ENCODE results near the gene ITGAX. TPM values are rescaled to one million over a fixed set of nuclear protein-coding genes. Genes with fewer than 3 reads are reported as not detected.

ITGAX gene
- total RNA-seq, 1 donor from 2014 or later: not detected

- no peak for DNase-seq (ENCODE audit: extremely low spot score, unreplicated experiment)
- H3K27me3 Mint-ChIP-seq: peaks cover 41% of the 10 kb centered on the region
- H3K9me3 Mint-ChIP-seq: no peaks in the 10 kb centered on the region
- TF ChIP-seq CTCF (conservative IDR thresholded peaks at IDR 0.05): no peak
- H3K36me3 Mint-ChIP-seq: no peaks in the 10 kb centered on the region
- H3K4me3 Mint-ChIP-seq: no peak overlapping the region
- H3K4me1 Mint-ChIP-seq (ENCODE audit: unreplicated experiment): no peaks in the 10 kb centered on the region
- no peak overlapping the region for H3K27ac Mint-ChIP-seq
These were observed 3.0 kb upstream of the ITGAX start for GRCh38 chr16:31351942-31352325.

GRCh38 chr16:31352376-31353115 lies 2.4 kb upstream of the ITGAX start:
- Mint-ChIP-seq H3K4me3 (no peak overlapping the region), H3K27ac (no peak overlapping the region)
- TF ChIP-seq CTCF (conservative IDR thresholded peaks at IDR 0.05): no peak

GRCh38 chr16:31355431-31356100 lies 590 bp downstream of the ITGAX start:
- no peak for DNase-seq (ENCODE audit: extremely low spot score, unreplicated experiment)
- Mint-ChIP-seq H3K27ac (no peak overlapping the region), H3K4me3 (no peak overlapping the region), H3K36me3 (no peaks in the 10 kb centered on the region), H3K4me1 (ENCODE audit: unreplicated experiment) (no peaks in the 10 kb centered on the region), H3K27me3 (peaks cover 20% of the 10 kb centered on the region), H3K9me3 (no peaks in the 10 kb centered on the region)
- TF ChIP-seq CTCF (conservative IDR thresholded peaks at IDR 0.05): no peak

More at GRCh38 chr16:31352376-31353115, 2.4 kb upstream of the ITGAX start:
- Mint-ChIP-seq H3K4me1 (ENCODE audit: unreplicated experiment) (no peaks in the 10 kb centered on the region), H3K9me3 (no peaks in the 10 kb centered on the region), H3K36me3 (no peaks in the 10 kb centered on the region), H3K27me3 (peaks cover 36% of the 10 kb centered on the region)
- no peak for DNase-seq (ENCODE audit: extremely low spot score, unreplicated experiment)

- H3K27ac Mint-ChIP-seq: no peak overlapping the region
- H3K4me3 Mint-ChIP-seq: no peak overlapping the region
- TF ChIP-seq CTCF (conservative IDR thresholded peaks at IDR 0.05): no peak
- H3K27me3 Mint-ChIP-seq: peaks cover 27% of the 10 kb centered on the region
- no peaks in the 10 kb centered on the region for H3K36me3 Mint-ChIP-seq
- H3K4me1 Mint-ChIP-seq (ENCODE audit: unreplicated experiment): no peaks in the 10 kb centered on the region
- no peaks in the 10 kb centered on the region for H3K9me3 Mint-ChIP-seq
- DNase-seq (ENCODE audit: extremely low spot score, unreplicated experiment): no peak
These were observed 1.8 kb downstream of the ITGAX start for GRCh38 chr16:31356566-31357323.

GRCh38 chr16:31357324-31358109 lies 2.5 kb downstream of the ITGAX start:
- H3K27ac Mint-ChIP-seq: no peak overlapping the region
- H3K4me3 Mint-ChIP-seq: no peak overlapping the region
- H3K27me3 Mint-ChIP-seq: peaks cover 20% of the 10 kb centered on the region
- H3K9me3 Mint-ChIP-seq: no peaks in the 10 kb centered on the region
- no peak for TF ChIP-seq CTCF (conservative IDR thresholded peaks at IDR 0.05)
- no peaks in the 10 kb centered on the region for H3K4me1 Mint-ChIP-seq (ENCODE audit: unreplicated experiment)
- no peaks in the 10 kb centered on the region for H3K36me3 Mint-ChIP-seq
- no peak for DNase-seq (ENCODE audit: extremely low spot score, unreplicated experiment)

All from type B pancreatic cell (in vitro differentiated cells).